ENCODE measurements around the gene SYT2.

DNA sequence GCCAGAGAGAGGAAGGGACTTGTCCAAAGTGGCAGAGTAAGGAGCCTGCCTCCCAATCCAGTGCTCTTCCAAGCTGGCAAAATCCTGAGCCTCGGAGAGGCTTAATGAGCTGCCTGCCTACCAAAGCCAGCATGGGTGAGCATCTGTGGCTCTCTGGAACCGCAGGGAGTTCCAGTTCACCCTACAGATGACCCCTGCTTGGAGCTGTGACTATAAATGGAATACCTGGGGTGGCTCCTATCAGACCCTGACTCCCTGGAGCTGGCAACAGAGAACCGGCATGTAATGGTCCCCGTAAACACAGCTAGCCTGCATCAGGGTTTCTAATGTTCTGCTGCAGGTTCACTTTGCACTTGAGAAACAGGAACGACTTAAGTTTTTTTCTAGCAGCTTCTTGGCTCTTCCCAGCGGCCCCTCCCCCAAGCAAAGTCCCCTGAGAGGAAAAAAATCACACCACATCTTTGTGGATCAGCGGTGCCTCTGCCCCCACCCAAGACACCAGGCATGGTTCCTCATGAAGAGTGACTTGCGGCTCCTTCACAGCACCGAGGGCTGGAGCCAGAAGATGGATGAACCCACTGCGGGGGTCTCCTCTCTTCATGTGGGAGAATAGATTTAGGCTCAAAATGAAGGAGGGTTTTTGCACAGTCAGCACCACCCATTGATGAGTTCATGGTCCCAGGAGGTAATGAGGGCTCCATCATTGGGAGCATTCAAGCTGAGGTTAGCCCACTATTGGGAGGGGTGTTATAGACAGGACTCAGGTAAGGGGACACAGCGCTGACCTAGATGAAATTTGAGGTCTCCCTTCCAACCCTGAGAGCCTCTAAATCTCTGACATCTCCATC is 79.0 kb downstream of the SYT2 start:
- TF ChIP-seq CTCF (IDR thresholded peaks at IDR 0.05) = no peak
- no peak for TF ChIP-seq EZH2 (IDR thresholded peaks at IDR 0.05)
